ENCODE data around the gene CAPN8.

DNA sequence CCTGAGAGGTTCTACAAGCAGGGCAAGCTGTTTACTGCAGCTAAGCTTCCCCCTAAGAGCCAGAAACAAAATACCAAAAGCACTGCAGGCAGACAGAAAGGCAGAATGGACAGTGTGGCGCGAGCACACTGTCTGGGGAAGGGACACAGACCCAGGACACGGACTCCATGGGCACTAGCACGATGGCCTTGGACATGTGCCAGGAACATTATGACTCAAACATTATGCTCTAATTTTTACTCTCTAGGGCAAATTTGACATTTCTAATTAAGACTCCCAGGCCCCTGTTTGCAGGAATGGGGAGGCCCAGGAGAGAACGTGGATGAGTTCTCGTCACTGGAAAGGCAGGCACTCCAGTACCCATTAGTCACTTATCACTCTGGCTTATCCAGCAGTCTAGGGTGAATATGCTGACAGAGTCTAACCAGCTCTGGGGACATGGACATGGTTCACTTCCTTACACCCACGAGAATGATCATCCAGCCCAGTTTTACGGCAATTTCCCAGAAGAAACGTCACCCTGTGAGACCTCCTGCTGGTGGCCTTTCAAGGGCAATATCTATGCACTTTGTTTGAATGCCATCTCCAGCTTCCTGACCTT is 45.1 kb downstream of the CAPN8 start:
- TF ChIP-seq, protein P1, sequence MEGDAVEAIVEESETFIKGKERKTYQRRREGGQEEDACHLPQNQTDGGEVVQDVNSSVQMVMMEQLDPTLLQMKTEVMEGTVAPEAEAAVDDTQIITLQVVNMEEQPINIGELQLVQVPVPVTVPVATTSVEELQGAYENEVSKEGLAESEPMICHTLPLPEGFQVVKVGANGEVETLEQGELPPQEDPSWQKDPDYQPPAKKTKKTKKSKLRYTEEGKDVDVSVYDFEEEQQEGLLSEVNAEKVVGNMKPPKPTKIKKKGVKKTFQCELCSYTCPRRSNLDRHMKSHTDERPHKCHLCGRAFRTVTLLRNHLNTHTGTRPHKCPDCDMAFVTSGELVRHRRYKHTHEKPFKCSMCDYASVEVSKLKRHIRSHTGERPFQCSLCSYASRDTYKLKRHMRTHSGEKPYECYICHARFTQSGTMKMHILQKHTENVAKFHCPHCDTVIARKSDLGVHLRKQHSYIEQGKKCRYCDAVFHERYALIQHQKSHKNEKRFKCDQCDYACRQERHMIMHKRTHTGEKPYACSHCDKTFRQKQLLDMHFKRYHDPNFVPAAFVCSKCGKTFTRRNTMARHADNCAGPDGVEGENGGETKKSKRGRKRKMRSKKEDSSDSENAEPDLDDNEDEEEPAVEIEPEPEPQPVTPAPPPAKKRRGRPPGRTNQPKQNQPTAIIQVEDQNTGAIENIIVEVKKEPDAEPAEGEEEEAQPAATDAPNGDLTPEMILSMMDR (conservative IDR thresholded peaks at IDR 0.05) = no peak
- TF ChIP-seq EZH2 (IDR thresholded peaks at IDR 0.05; ENCODE audit: low read depth) = no peak

Data from PC-9 (cell line).